ENCODE results near the gene SYT8.

DNA sequence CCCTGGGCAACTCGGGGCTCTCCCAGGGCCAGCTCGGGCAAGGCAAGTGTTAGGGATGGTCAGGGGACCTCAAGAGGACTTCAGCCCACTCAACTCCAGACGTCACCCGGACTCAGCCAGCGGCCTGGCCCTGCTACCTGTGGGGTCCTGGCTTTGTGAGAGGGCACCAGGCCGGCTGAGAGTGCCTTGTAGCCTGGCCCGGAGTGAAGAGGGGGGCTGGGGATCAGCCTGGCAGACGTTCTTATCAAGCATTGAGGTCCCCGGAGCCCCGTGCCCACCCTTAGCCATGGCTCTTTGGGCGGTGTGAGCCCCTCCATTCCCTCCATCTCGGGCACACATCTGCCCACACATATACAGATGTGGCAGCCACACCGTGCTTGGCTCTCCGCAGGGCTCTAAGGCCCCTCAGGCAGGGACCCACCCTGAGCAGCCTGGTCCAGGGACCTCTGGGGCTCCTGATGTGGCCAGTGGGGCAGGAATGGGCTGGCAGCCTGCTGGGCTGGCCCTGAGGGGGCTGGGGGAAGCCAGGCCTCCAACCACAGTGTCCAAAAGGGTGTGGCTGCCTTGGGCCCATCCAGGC, 33.4 kb downstream of the SYT8 start:
- TF ChIP-seq, protein P1, sequence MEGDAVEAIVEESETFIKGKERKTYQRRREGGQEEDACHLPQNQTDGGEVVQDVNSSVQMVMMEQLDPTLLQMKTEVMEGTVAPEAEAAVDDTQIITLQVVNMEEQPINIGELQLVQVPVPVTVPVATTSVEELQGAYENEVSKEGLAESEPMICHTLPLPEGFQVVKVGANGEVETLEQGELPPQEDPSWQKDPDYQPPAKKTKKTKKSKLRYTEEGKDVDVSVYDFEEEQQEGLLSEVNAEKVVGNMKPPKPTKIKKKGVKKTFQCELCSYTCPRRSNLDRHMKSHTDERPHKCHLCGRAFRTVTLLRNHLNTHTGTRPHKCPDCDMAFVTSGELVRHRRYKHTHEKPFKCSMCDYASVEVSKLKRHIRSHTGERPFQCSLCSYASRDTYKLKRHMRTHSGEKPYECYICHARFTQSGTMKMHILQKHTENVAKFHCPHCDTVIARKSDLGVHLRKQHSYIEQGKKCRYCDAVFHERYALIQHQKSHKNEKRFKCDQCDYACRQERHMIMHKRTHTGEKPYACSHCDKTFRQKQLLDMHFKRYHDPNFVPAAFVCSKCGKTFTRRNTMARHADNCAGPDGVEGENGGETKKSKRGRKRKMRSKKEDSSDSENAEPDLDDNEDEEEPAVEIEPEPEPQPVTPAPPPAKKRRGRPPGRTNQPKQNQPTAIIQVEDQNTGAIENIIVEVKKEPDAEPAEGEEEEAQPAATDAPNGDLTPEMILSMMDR (IDR thresholded peaks at IDR 0.05): no peak
- TF ChIP-seq POLR2A (IDR thresholded peaks at IDR 0.05): no peak
